Liver (tissue), 9 donors: ENCODE results near the gene TIGD1. TPM values are rescaled to one million over a fixed set of nuclear protein-coding genes. Genes with fewer than 3 reads are reported as not detected.

ENCODE experiments used
- DNase-seq: peaks from one replicate; pipeline ENCODE4 v3.0.0-alpha.2; 2017; ENCODE audit warnings: low spot score
- H3K27ac ChIP-seq, 2 donors: one replicate each; pipeline ENCODE4 v1.7.0; 2013; ENCODE audit warnings: inconsistent platforms in 2 of 2, low read length in 2 of 2, control low read depth in 1 of 2, low read depth in 1 of 2, mild to moderate bottlenecking in 1 of 2
- H3K27me3 ChIP-seq, 4 donors: one replicate each; pipeline versions ENCODE4 v1.6.1 to v1.7.0; 2013; ENCODE audit warnings: low read length in 3 of 4, inconsistent platforms in 1 of 4, mild to moderate bottlenecking in 1 of 4, moderate library complexity in 1 of 4; ENCODE audit not compliant: control insufficient read depth in 4 of 4, insufficient read depth in 4 of 4
- H3K36me3 ChIP-seq, 4 donors: one replicate each; pipeline versions ENCODE4 v1.6.1 to v1.7.0; 2013; ENCODE audit warnings: low read length in 3 of 4, mild to moderate bottlenecking in 3 of 4, low read depth in 1 of 4, moderate library complexity in 1 of 4; ENCODE audit not compliant: control insufficient read depth in 4 of 4, insufficient read depth in 3 of 4
- H3K4me1 ChIP-seq, 4 donors: one replicate each; pipeline versions ENCODE4 v1.6.1 to v1.7.0; 2013; ENCODE audit warnings: low read length in 3 of 4, mild to moderate bottlenecking in 3 of 4, moderate library complexity in 1 of 4; ENCODE audit not compliant: control insufficient read depth in 4 of 4, insufficient read depth in 4 of 4
- H3K4me3 ChIP-seq, 3 donors: one replicate each; pipeline versions ENCODE4 v1.6.1 to v1.7.0; 2013; ENCODE audit warnings: low read length in 3 of 3, control low read depth in 1 of 3, low read depth in 1 of 3, mild to moderate bottlenecking in 1 of 3
- H3K9ac ChIP-seq, 2 donors: one replicate each; pipeline ENCODE4 v1.7.0; 2013; ENCODE audit warnings: low read length in 2 of 2, mild to moderate bottlenecking in 2 of 2, moderate library complexity in 2 of 2, control low read depth in 1 of 2, low read depth in 1 of 2
- H3K9me3 ChIP-seq, 4 donors: one replicate each; pipeline versions ENCODE4 v1.6.1 to v1.7.0; 2013; ENCODE audit warnings: low read length in 3 of 4; ENCODE audit not compliant: control insufficient read depth in 4 of 4
- ATF3 ChIP-seq: IDR thresholded peaks from 2 replicates; pipeline ENCODE4 v1.6.1; 2016; ENCODE audit warnings: antibody characterized with exemption
- CTCF ChIP-seq: fragments of 150-350 bp; IDR thresholded peaks from 2 replicates; pipeline ENCODE4 v1.5.1; 2017; ENCODE audit warnings: improper control_type of control experiment, low read depth, low read length; ENCODE audit not compliant: missing input control
- EGR1 ChIP-seq, 2 donors: IDR thresholded peaks; 2 replicates each; pipeline ENCODE4 v1.6.1; 2016 to 2018; ENCODE audit warnings: antibody characterized with exemption in 2 of 2, low read depth in 2 of 2
- FOXA1 ChIP-seq: IDR thresholded peaks from 2 replicates; pipeline ENCODE4 v1.6.1; 2016; ENCODE audit warnings: antibody characterized with exemption
- FOXA2 ChIP-seq: IDR thresholded peaks from 2 replicates; pipeline ENCODE4 v1.6.1; 2016; ENCODE audit warnings: antibody characterized with exemption
- GABPA ChIP-seq, 2 donors: IDR thresholded peaks in 1 of 2; conservative IDR thresholded peaks in 1 of 2; 2 replicates each; pipeline ENCODE4 v1.6.1; 2016; ENCODE audit warnings: antibody characterized with exemption in 2 of 2, mild to moderate bottlenecking in 1 of 2, moderate library complexity in 1 of 2
- HNF4A ChIP-seq, 2 donors: conservative IDR thresholded peaks; 2 replicates each; pipeline ENCODE4 v1.6.1; 2016; ENCODE audit warnings: antibody characterized with exemption in 2 of 2, mild to moderate bottlenecking in 2 of 2
- HNF4G ChIP-seq: IDR thresholded peaks from 2 replicates; pipeline ENCODE4 v1.6.1; 2016; ENCODE audit warnings: antibody characterized with exemption
- JUND ChIP-seq, 2 donors: IDR thresholded peaks; 2 replicates each; pipeline ENCODE4 v1.6.1; 2016; ENCODE audit warnings: antibody characterized with exemption in 2 of 2
- MAX ChIP-seq: IDR thresholded peaks from 2 replicates; pipeline ENCODE4 v1.6.1; 2016; ENCODE audit warnings: antibody characterized with exemption
- NR2F2 ChIP-seq: IDR thresholded peaks from 2 replicates; pipeline ENCODE4 v1.6.1; 2016; ENCODE audit warnings: antibody characterized with exemption
- RAD21 ChIP-seq, 2 donors: IDR thresholded peaks; 2 replicates each; pipeline ENCODE4 v1.6.1; 2016; ENCODE audit warnings: antibody characterized with exemption in 2 of 2, mild to moderate bottlenecking in 2 of 2
- REST ChIP-seq: IDR thresholded peaks from 2 replicates; pipeline ENCODE4 v1.6.1; 2016; ENCODE audit warnings: antibody characterized with exemption, mild to moderate bottlenecking
- RXRA ChIP-seq, 2 donors: IDR thresholded peaks; 2 replicates each; pipeline ENCODE4 v1.6.1; 2017 to 2018; ENCODE audit warnings: antibody characterized with exemption in 2 of 2, mild to moderate bottlenecking in 1 of 2
- SP1 ChIP-seq: IDR thresholded peaks from 2 replicates; pipeline ENCODE4 v1.6.1; 2018; ENCODE audit warnings: antibody characterized with exemption, mild to moderate bottlenecking
- TAF1 ChIP-seq: conservative IDR thresholded peaks from 2 replicates; pipeline ENCODE4 v1.6.1; 2016; ENCODE audit warnings: antibody characterized with exemption, mild to moderate bottlenecking
- YY1 ChIP-seq: IDR thresholded peaks from 2 replicates; pipeline ENCODE4 v1.6.1; 2016; ENCODE audit warnings: antibody characterized with exemption, mild to moderate bottlenecking
- ZBTB33 ChIP-seq: IDR thresholded peaks from 2 replicates; pipeline ENCODE4 v1.6.1; 2016; ENCODE audit warnings: antibody characterized with exemption
- WGBS: extraction: QIAGEN DNeasy Blood & Tissue Kit; methylation state at CpG from one replicate; pipeline ENCODE4 v1.1.7; 2013; 5-methylcytosine and 5-hydroxymethylcytosine counted together
- polyA plus RNA-seq, 2 donors: library from polyadenylated mRNA; stranded (reverse) in 1 of 2; unstranded in 1 of 2; fragments of 200-250 nt in 1 of 2; fragments of >200 nt in 1 of 2; fragmentation: Nextera tagmentation in 1 of 2; extraction: Ambion mirVana in 1 of 2; gene quantifications; one replicate each; pipeline versions ENCODE4 v1.2.1 to v1.2.3, GENCODE V29; 2013 to 2015
- total RNA-seq, 2 donors: library from RNA; depleted of rRNA; stranded (reverse); fragments of >200 nt; gene quantifications; one replicate each; pipeline ENCODE4 v1.2.3, GENCODE V29; 2014
- donor health status: healthy.
- donor health status: healthy.
- donor health status: healthy.
- donor health status: healthy.
- donor health status: healthy.

TIGD1 gene
- total and polyA plus RNA-seq, 4 donors: 0.50 to 3.0 (median 1.7) TPM

GRCh38 chr2:232525791-232526371 is 24.5 kb downstream of the TIGD1 start, which contains the start of gene CHRND:
Gene CHRND, plus strand, starts transcription at chr2:232526160. Its CDS starts 56 bp downstream, at chr2:232526216.
- no peak within 1 kb of the TSS for H3K9ac ChIP-seq
- DNase-seq: no peak
- no peak for TF ChIP-seq RAD21 (IDR thresholded peaks at IDR 0.05)
- TF ChIP-seq EGR1 (IDR thresholded peaks at IDR 0.05; ENCODE audit: low read depth in 2 of 2): no peak
- no peak for TF ChIP-seq RXRA (IDR thresholded peaks at IDR 0.05)
- TF ChIP-seq ATF3: no peak
- no peak for TF ChIP-seq GABPA (IDR thresholded peaks at IDR 0.05 in 1 of 2, conservative IDR thresholded peaks at IDR 0.05 in 1 of 2)
- TF ChIP-seq FOXA1: no peak
- no peak for TF ChIP-seq NR2F2
- no peak for TF ChIP-seq SP1
- TF ChIP-seq HNF4G: no peak
- no peak for TF ChIP-seq ZBTB33
- no peak for TF ChIP-seq TAF1
- H3K9me3 ChIP-seq: no peaks in the 10 kb centered on the region
- no peak within 1 kb of the TSS for H3K4me3 ChIP-seq
- H3K27ac ChIP-seq: no peak within 1 kb of the TSS
- H3K4me1 ChIP-seq: peaks cover 7 to 22% (median 13%) of the 10 kb centered on the region in 4 donors
- WGBS: 24% methylated on average over 18 of the region's 18 CpGs
- no peaks in the 10 kb centered on the region for H3K36me3 ChIP-seq
- H3K27me3 ChIP-seq: peaks cover 0 to 10% (median 5%) of the 10 kb centered on the region in 4 donors

GRCh38 chr2:232525199-232525598 is 25.2 kb downstream of the TIGD1 start:
- H3K27ac ChIP-seq: no peak overlapping the region
- no peaks in the 10 kb centered on the region for H3K9me3 ChIP-seq
- no peak for DNase-seq
- no peaks in the 10 kb centered on the region for H3K36me3 ChIP-seq
- no peak overlapping the region for H3K4me3 ChIP-seq
- no peak overlapping the region for H3K9ac ChIP-seq
- peaks cover 0 to 10% (median 5%) of the 10 kb centered on the region in 4 donors for H3K27me3 ChIP-seq
- 86% methylated on average over 14 of the region's 14 CpGs for WGBS
- TF ChIP-seq SP1: no peak
- TF ChIP-seq MAX: no peak
- no peak for TF ChIP-seq GABPA (IDR thresholded peaks at IDR 0.05 in 1 of 2, conservative IDR thresholded peaks at IDR 0.05 in 1 of 2)
- TF ChIP-seq TAF1: no peak
- no peak for TF ChIP-seq CTCF
- no peak for TF ChIP-seq REST
- TF ChIP-seq NR2F2: no peak
- no peak for TF ChIP-seq RXRA (IDR thresholded peaks at IDR 0.05)
- no peak for TF ChIP-seq FOXA2
- no peak for TF ChIP-seq FOXA1
- TF ChIP-seq YY1: no peak
- TF ChIP-seq ZBTB33: no peak
- no peak for TF ChIP-seq RAD21 (IDR thresholded peaks at IDR 0.05)
- TF ChIP-seq JUND (IDR thresholded peaks at IDR 0.05): no peak
- TF ChIP-seq HNF4G: no peak
- TF ChIP-seq ATF3: no peak
- TF ChIP-seq HNF4A (conservative IDR thresholded peaks at IDR 0.05): no peak
- TF ChIP-seq EGR1 (IDR thresholded peaks at IDR 0.05; ENCODE audit: low read depth in 2 of 2): no peak
- peaks cover 7 to 22% (median 13%) of the 10 kb centered on the region in 4 donors for H3K4me1 ChIP-seq
